ENCODE data around the gene CHPF.

Gene CHPF

GRCh38 chr2:219549619-219550018 is 6.0 kb upstream of the CHPF start:
- DNase-seq, result no peak

GRCh38 chr2:219548990-219549389 is 5.4 kb upstream of the CHPF start:
- DNase-seq, result no peak

GRCh38 chr2:219547621-219548020 is 4.0 kb upstream of the CHPF start:
- no peak for DNase-seq

GRCh38 chr2:219545943-219546352 is 2.3 kb upstream of the CHPF start:
- DNase-seq, result no peak

- no peak for DNase-seq
Observed at GRCh38 chr2:219545295-219545942, 1.8 kb upstream of the CHPF start.

- no peak for DNase-seq
Observed at GRCh38 chr2:219544567-219544966, 958 bp upstream of the CHPF start.

GRCh38 chr2:219542931-219543595 is 546 bp downstream of the CHPF start:
- no peak for DNase-seq

- DNase-seq, result peak; percentile 35 to 75
Observed at GRCh38 chr2:219541611-219542180, 1.9 kb downstream of the CHPF start.

- no peak for DNase-seq
Observed at GRCh38 chr2:219540784-219541504, 2.7 kb downstream of the CHPF start.

- no peak for DNase-seq
Observed at GRCh38 chr2:219539926-219540678, 3.5 kb downstream of the CHPF start.

- no peak for DNase-seq
Observed at GRCh38 chr2:219538956-219539788, 4.4 kb downstream of the CHPF start.

GRCh38 chr2:219538504-219538951 is 5.1 kb downstream of the CHPF start:
- no peak for DNase-seq

GRCh38 chr2:219537657-219538488 is 5.7 kb downstream of the CHPF start:
- DNase-seq, result no peak

- no peak for DNase-seq
Observed at GRCh38 chr2:219536967-219537366, 6.6 kb downstream of the CHPF start.

GRCh38 chr2:219536425-219536824 is 7.2 kb downstream of the CHPF start:
- no peak for DNase-seq

- no peak for DNase-seq
Observed at GRCh38 chr2:219533930-219534661, 9.5 kb downstream of the CHPF start.

- no peak for DNase-seq
Observed at GRCh38 chr2:219532378-219532649, 11.3 kb downstream of the CHPF start.

- DNase-seq, result no peak
Observed at GRCh38 chr2:219531639-219532377, 11.8 kb downstream of the CHPF start.

- DNase-seq, result peak; percentile 75 to 94
Observed at GRCh38 chr2:219530048-219530963, 13.3 kb downstream of the CHPF start.

Measured in inflammatory macrophage treated with lipopolysaccharide for 1 hour (primary cell).